Fibroblast of lung (primary cell): ENCODE results near the gene BUD31. TPM values are rescaled to one million over a fixed set of nuclear protein-coding genes. Genes with fewer than 3 reads are reported as not detected.

Experiments
- DNase-seq, 2 donors: peaks; one replicate each; pipeline versions ENCODE4 v3.0.0 to v3.0.0-alpha.2; 2010; ENCODE audit warnings: low read depth in 2 of 2
- H2AFZ ChIP-seq: 2 replicates; pipeline ENCODE4 v1.5.1; 2012; ENCODE audit warnings: low read length, control low read depth, inconsistent platforms
- H3K27ac ChIP-seq: 2 replicates; pipeline ENCODE4 v1.5.1; 2011; ENCODE audit warnings: low read length, control low read depth; ENCODE audit not compliant: insufficient read depth
- H3K27me3 ChIP-seq: 2 replicates; pipeline ENCODE4 v1.5.1; 2011; ENCODE audit warnings: mild to moderate bottlenecking, low read length; ENCODE audit not compliant: control insufficient read depth, insufficient read depth
- H3K36me3 ChIP-seq: 2 replicates; pipeline ENCODE4 v1.5.1; 2011; ENCODE audit warnings: low read length; ENCODE audit not compliant: control insufficient read depth, insufficient read depth
- H3K4me1 ChIP-seq: 2 replicates; pipeline ENCODE4 v1.5.1; 2011; ENCODE audit warnings: low read length; ENCODE audit not compliant: control insufficient read depth, insufficient read depth; ENCODE audit errors: extremely low read depth
- H3K4me2 ChIP-seq: 2 replicates; pipeline ENCODE4 v1.5.1; 2011; ENCODE audit warnings: low read length, control low read depth; ENCODE audit not compliant: insufficient read depth; ENCODE audit errors: extremely low read depth
- H3K4me3 ChIP-seq, 4 experiments: fragments of 200-600 bp in 1 of 4; sonication (generic) in 1 of 4; replicated peaks in 1 of 4; 2 replicates each; pipeline ENCODE4 v1.5.1; 2011 to 2016; ENCODE audit warnings: low read length in 4 of 4, low read depth in 3 of 4, mild to moderate bottlenecking in 3 of 4, control low read depth in 2 of 4, inconsistent platforms in 1 of 4, mixed read lengths in 1 of 4; ENCODE audit not compliant: insufficient read depth in 1 of 4; ENCODE audit errors: control extremely low read depth in 1 of 4
- H3K79me2 ChIP-seq: 2 replicates; pipeline ENCODE4 v1.5.1; 2012; ENCODE audit warnings: mild to moderate bottlenecking, low read length, inconsistent platforms; ENCODE audit not compliant: control insufficient read depth, insufficient read depth
- H3K9ac ChIP-seq: 2 replicates; pipeline ENCODE4 v1.5.1; 2011; ENCODE audit warnings: mild to moderate bottlenecking, low read length, control low read depth; ENCODE audit not compliant: insufficient read depth
- H3K9me3 ChIP-seq: 2 replicates; pipeline ENCODE4 v1.5.1; 2012; ENCODE audit warnings: low read depth, low read length; ENCODE audit not compliant: control insufficient read depth, insufficient read depth
- H4K20me1 ChIP-seq: 2 replicates; pipeline ENCODE4 v1.5.1; 2011; ENCODE audit warnings: low read length; ENCODE audit not compliant: control insufficient read depth, insufficient read depth; ENCODE audit errors: extremely low read depth
- EZH2 ChIP-seq: IDR thresholded peaks from 2 replicates; pipeline ENCODE4 v1.5.1; 2012; ENCODE audit warnings: low read length, control low read depth, mild to moderate bottlenecking; ENCODE audit errors: missing control alignments
- polyA plus RNA-seq, 2 donors: library from polyadenylated mRNA; depleted of rRNA in 1 of 2; stranded (reverse) in 1 of 2; unstranded in 1 of 2; fragments of >200 nt; gene quantifications; 2 replicates each; pipeline ENCODE4 v1.2.1, GENCODE V29; 2011 to 2012; ENCODE audit warnings: missing spikeins in 1 of 2
- total RNA-seq: library from RNA; depleted of rRNA; stranded (reverse); fragments of >200 nt; gene quantifications from 2 replicates; pipeline ENCODE4 v1.2.1, GENCODE V29; 2014
- TF ChIP-seq, protein P1 (sequence below), 2 donors: IDR thresholded peaks in 1 of 2; conservative IDR thresholded peaks in 1 of 2; 1 replicate in 1 of 2; 2 replicates in 1 of 2; pipeline ENCODE4 v1.5.1; 2011 to 2012; ENCODE audit warnings: low read length in 2 of 2, control low read depth in 1 of 2, inconsistent platforms in 1 of 2, low read depth in 1 of 2, mild to moderate bottlenecking in 1 of 2

Gene BUD31
- total and polyA plus RNA-seq, 2 donors (not counting 1 experiment from before 2014, with no cell fraction given) = 83.4 to 114 TPM

DNA sequence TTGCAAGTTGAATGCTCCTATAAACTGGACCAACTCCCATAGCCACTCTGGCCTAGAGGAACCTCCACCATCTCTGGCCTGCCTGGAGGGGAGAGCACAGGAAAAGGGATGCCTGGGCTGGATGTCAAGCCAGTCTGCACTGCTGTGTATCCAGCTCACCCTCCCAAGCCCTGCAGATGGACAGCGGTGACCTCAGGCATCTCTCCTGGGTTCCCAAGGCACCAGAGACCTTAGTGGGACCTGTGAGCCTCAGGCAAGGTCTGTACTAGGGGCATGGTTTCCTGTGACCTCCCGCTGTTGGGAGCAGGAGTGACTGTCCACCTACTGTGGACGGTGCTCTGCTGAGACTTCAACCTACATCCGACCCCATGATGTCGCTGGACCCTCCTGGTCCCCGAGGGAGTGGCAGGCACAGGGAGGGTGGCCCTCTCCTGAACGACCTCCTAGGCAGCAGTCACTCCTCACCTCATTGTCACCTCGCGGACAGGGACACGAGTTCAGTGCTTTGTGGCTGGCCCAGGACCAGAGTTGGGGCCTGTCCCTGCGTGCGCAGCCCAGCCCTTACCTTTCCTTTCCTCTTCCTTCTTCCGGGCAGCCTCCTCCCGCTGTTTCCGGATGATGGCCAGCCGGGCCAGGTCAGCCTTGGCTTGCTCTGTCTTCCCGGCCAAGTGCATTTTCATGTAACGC, 11.3 kb upstream of the BUD31 start:
- Histone ChIP-seq H4K20me1 (no peaks in the 10 kb centered on the region), H3K27ac (no peak overlapping the region), H3K4me3 (no peak overlapping the region), H3K9me3 (no peaks in the 10 kb centered on the region), H3K36me3 (peaks cover 38% of the 10 kb centered on the region), H3K79me2 (peaks cover 5% of the 10 kb centered on the region), H2AFZ (no peak overlapping the region), H3K4me2 (no peak overlapping the region), H3K27me3 (no peaks in the 10 kb centered on the region), H3K4me1 (peaks cover 8% of the 10 kb centered on the region), H3K9ac (no peak overlapping the region)
- no peak for DNase-seq
- TF ChIP-seq, protein P1, sequence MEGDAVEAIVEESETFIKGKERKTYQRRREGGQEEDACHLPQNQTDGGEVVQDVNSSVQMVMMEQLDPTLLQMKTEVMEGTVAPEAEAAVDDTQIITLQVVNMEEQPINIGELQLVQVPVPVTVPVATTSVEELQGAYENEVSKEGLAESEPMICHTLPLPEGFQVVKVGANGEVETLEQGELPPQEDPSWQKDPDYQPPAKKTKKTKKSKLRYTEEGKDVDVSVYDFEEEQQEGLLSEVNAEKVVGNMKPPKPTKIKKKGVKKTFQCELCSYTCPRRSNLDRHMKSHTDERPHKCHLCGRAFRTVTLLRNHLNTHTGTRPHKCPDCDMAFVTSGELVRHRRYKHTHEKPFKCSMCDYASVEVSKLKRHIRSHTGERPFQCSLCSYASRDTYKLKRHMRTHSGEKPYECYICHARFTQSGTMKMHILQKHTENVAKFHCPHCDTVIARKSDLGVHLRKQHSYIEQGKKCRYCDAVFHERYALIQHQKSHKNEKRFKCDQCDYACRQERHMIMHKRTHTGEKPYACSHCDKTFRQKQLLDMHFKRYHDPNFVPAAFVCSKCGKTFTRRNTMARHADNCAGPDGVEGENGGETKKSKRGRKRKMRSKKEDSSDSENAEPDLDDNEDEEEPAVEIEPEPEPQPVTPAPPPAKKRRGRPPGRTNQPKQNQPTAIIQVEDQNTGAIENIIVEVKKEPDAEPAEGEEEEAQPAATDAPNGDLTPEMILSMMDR (conservative IDR thresholded peaks at IDR 0.05 in 1 of 2, IDR thresholded peaks at IDR 0.05 in 1 of 2; ENCODE audit: low read depth in 1 of 2, low read length in 2 of 2) = no peak
- TF ChIP-seq EZH2 = no peak

DNA sequence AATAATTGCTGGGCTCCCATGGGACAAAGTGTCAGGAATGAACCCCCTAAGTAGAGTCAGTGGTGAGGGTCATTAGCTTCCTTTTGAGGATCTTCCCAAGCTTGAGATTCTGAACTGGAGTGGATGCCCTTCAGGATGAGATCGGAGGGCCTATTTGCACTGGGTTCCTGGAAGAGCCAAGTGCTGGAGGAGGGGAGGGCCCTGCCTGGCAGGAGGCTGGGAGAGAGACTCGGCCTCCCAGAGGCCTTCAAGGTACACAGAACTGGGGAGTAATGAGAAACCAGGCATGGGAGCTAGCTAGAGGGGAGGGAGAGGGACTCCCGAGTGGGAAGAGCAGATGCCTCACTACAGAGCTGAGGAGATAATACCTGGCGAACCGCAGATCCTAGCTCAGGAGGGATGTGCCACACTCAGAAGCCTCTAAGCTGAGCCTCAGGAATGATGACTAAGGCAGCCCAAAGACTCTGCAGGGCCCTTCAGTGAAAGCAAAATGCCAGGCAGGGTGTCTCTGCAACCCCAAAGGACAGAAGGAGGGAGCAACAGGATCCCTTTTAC, 9.8 kb upstream of the BUD31 start:
- Histone ChIP-seq H3K4me3 (no peak overlapping the region), H2AFZ (no peak overlapping the region), H3K9ac (no peak overlapping the region), H3K79me2 (peaks cover 16% of the 10 kb centered on the region), H3K27me3 (no peaks in the 10 kb centered on the region), H3K9me3 (no peaks in the 10 kb centered on the region), H3K27ac (no peak overlapping the region), H3K4me2 (no peak overlapping the region), H4K20me1 (no peaks in the 10 kb centered on the region), H3K36me3 (peaks cover 31% of the 10 kb centered on the region), H3K4me1 (no peaks in the 10 kb centered on the region)
- no peak for TF ChIP-seq EZH2
- TF ChIP-seq, protein P1 (conservative IDR thresholded peaks at IDR 0.05 in 1 of 2, IDR thresholded peaks at IDR 0.05 in 1 of 2; ENCODE audit: low read depth in 1 of 2, low read length in 2 of 2) = no peak
- no peak for DNase-seq

DNA sequence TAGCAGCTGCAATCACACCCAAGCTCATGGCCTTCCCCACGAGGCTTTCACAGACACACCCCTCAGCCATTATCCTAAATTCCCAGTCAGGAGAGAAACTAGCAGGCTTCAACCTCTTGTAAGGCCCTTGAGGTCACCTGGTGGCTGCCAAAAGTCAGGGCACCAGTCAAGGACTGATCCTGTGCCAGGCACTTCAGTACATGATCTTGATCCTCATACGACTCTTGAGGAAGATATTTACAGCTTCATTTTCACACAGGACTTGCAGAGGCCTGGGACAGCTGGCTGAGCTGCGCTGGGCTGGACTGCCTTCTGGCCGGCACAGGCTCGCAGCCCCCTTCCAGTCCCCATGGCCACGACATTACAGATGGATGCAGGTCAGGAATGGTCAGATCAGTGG, 9.2 kb upstream of the BUD31 start:
- Histone ChIP-seq H3K4me2 (no peak overlapping the region), H3K27me3 (no peaks in the 10 kb centered on the region), H3K79me2 (peaks cover 22% of the 10 kb centered on the region), H3K27ac (no peak overlapping the region), H3K9me3 (no peaks in the 10 kb centered on the region), H2AFZ (no peak overlapping the region), H3K36me3 (peaks cover 30% of the 10 kb centered on the region), H3K9ac (no peak overlapping the region), H4K20me1 (no peaks in the 10 kb centered on the region), H3K4me1 (peaks cover 3% of the 10 kb centered on the region), H3K4me3 (no peak overlapping the region)
- TF ChIP-seq EZH2 = no peak
- TF ChIP-seq, protein P1 (conservative IDR thresholded peaks at IDR 0.05 in 1 of 2, IDR thresholded peaks at IDR 0.05 in 1 of 2; ENCODE audit: low read depth in 1 of 2, low read length in 2 of 2) = no peak
- no peak for DNase-seq
